Measurements from ENCODE around the gene RBM6. TPM values are rescaled to one million over a fixed set of nuclear protein-coding genes. Genes with fewer than 3 reads are reported as not detected.

Gene RBM6
- total RNA-seq, 4 donors from 2014 or later: 57.9 to 100 (median 66.9) TPM

DNA sequence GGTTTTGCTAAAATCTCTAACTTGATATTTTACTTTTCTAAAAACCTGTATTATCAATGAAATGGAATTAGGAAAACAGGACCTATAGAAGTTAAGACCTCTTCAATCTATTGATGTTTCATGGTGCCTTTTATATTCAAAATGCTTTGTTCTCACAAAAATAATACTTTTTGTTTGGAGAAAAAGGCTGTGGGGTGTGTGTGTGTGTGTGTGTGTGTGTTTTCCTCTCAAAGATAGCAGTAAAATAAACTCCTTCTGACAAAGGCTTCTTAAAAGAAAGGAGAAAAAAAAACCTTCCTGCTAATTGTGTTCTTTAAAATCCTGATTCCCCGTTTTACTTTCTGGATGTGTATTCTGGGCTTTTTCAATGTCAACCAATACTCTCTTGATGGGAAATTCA, 54.5 kb downstream of the RBM6 start:
- Histone ChIP-seq H3K36me3 (peaks cover 5 to 26% (median 13%) of the 10 kb centered on the region in 4 donors), H3K4me3 (no peak overlapping the region), H3K4me1 (no peaks in the 10 kb centered on the region), H3K27me3 (no peaks in the 10 kb centered on the region), H3K9me3 (no peaks in the 10 kb centered on the region), H3K27ac (replicated peaks in 1 of 4) (no peak overlapping the region)
- WGBS: 90% methylated on average over 1 of the region's 1 CpG
- no peak for TF ChIP-seq EP300 (IDR thresholded peaks at IDR 0.05)
- TF ChIP-seq POLR2AphosphoS5 (IDR thresholded peaks at IDR 0.05): no peak
- TF ChIP-seq, protein P1, sequence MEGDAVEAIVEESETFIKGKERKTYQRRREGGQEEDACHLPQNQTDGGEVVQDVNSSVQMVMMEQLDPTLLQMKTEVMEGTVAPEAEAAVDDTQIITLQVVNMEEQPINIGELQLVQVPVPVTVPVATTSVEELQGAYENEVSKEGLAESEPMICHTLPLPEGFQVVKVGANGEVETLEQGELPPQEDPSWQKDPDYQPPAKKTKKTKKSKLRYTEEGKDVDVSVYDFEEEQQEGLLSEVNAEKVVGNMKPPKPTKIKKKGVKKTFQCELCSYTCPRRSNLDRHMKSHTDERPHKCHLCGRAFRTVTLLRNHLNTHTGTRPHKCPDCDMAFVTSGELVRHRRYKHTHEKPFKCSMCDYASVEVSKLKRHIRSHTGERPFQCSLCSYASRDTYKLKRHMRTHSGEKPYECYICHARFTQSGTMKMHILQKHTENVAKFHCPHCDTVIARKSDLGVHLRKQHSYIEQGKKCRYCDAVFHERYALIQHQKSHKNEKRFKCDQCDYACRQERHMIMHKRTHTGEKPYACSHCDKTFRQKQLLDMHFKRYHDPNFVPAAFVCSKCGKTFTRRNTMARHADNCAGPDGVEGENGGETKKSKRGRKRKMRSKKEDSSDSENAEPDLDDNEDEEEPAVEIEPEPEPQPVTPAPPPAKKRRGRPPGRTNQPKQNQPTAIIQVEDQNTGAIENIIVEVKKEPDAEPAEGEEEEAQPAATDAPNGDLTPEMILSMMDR (IDR thresholded peaks at IDR 0.05): no peak
- TF ChIP-seq POLR2A (IDR thresholded peaks at IDR 0.05; ENCODE audit: low read depth): no peak
- no peak for DNase-seq (ENCODE audit: extremely low spot score)
- intact Hi-C loops (cut with DNase I): no loop called here

DNA sequence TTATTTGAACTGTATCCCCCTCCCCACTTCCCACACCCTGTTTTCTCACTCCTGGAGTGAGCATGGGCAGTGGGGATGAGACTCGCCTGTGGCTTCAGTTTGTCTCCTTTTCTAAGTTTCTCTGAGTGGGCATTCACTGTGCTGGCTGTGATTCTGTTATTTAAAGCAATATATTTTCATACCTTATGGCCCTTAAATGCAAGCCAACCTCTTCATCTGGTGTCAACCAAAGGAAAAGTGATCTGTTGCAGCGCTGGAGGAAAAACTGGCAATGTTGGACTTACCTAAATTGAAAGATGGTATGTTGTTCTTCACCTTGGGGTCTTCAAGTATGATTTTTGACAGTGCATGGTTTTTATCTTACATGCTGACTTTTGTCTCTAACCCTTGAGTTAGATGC, 56.1 kb downstream of the RBM6 start:
- Histone ChIP-seq H3K9me3 (no peaks in the 10 kb centered on the region), H3K27ac (replicated peaks in 1 of 4) (no peak overlapping the region), H3K27me3 (no peaks in the 10 kb centered on the region), H3K4me1 (no peaks in the 10 kb centered on the region), H3K4me3 (no peak overlapping the region), H3K36me3 (peaks cover 0 to 29% (median 22%) of the 10 kb centered on the region in 4 donors)
- 97% methylated on average over 2 of the region's 2 CpGs for WGBS
- intact Hi-C loops (cut with DNase I): no loop called here
- no peak for DNase-seq (ENCODE audit: extremely low spot score)
- TF ChIP-seq POLR2A (IDR thresholded peaks at IDR 0.05; ENCODE audit: low read depth) (no peak), POLR2AphosphoS5 (IDR thresholded peaks at IDR 0.05) (no peak), EP300 (IDR thresholded peaks at IDR 0.05) (no peak)
- TF ChIP-seq, protein P1 (IDR thresholded peaks at IDR 0.05): no peak

DNA sequence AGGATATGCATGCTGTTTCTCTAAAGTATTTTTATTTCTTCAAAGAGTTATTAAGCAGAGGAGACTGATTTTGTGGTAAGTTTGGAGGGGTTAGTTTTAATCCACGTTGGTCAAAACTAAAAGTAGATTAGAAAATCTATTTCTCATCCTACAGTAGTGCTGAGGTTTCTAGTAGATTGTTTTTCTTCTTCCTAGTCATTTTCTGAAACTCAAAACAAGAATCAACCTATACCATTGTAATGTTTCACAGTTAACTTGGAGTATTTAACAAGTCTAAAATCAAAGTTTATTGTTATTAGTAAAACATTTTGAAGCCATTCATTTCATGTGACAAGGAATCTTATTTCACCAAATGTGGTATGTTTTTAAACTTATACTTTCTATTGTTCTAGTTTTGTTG, 57.9 kb downstream of the RBM6 start:
- Histone ChIP-seq H3K27ac (replicated peaks in 1 of 4) (no peak overlapping the region), H3K9me3 (no peaks in the 10 kb centered on the region), H3K36me3 (peaks cover 0 to 43% (median 32%) of the 10 kb centered on the region in 4 donors), H3K4me3 (no peak overlapping the region), H3K4me1 (no peaks in the 10 kb centered on the region), H3K27me3 (no peaks in the 10 kb centered on the region)
- WGBS: 70% methylated on average over 1 of the region's 1 CpG
- intact Hi-C loops (cut with DNase I): no loop called here
- DNase-seq (ENCODE audit: extremely low spot score): no peak
- TF ChIP-seq, protein P1 (IDR thresholded peaks at IDR 0.05): no peak
- TF ChIP-seq POLR2A (IDR thresholded peaks at IDR 0.05; ENCODE audit: low read depth) (no peak), EP300 (IDR thresholded peaks at IDR 0.05) (no peak), POLR2AphosphoS5 (IDR thresholded peaks at IDR 0.05) (no peak)

DNA sequence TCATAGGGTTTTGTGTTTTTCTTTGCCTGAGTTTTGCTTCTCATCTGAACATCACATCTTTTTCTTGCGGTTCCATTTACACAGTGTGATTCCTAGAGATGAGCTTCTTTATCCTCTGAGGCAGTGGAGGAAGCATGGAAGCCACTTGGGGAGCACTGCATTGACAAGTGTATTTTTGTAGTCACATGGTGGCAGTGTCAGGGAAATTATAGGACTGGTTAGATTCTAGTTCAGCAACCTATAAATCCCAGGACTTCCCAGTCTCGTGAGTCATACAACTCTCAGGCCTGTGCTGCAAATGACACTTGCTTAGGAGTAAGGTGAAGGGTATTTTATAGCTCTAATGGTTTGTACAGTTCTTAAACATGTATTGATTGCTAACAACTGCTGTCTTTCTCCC, 58.4 kb downstream of the RBM6 start:
- Histone ChIP-seq H3K27me3 (no peaks in the 10 kb centered on the region), H3K9me3 (no peaks in the 10 kb centered on the region), H3K27ac (replicated peaks in 1 of 4) (no peak overlapping the region), H3K4me1 (no peaks in the 10 kb centered on the region), H3K36me3 (peaks cover 0 to 43% (median 32%) of the 10 kb centered on the region in 4 donors), H3K4me3 (no peak overlapping the region)
- DNase-seq (ENCODE audit: extremely low spot score): no peak
- no peak for TF ChIP-seq POLR2AphosphoS5 (IDR thresholded peaks at IDR 0.05)
- TF ChIP-seq EP300 (IDR thresholded peaks at IDR 0.05): no peak
- TF ChIP-seq, protein P1 (IDR thresholded peaks at IDR 0.05): no peak
- no peak for TF ChIP-seq POLR2A (IDR thresholded peaks at IDR 0.05; ENCODE audit: low read depth)
- intact Hi-C loops (cut with DNase I): no loop called here
- WGBS: 91% methylated on average over 2 of the region's 2 CpGs

DNA sequence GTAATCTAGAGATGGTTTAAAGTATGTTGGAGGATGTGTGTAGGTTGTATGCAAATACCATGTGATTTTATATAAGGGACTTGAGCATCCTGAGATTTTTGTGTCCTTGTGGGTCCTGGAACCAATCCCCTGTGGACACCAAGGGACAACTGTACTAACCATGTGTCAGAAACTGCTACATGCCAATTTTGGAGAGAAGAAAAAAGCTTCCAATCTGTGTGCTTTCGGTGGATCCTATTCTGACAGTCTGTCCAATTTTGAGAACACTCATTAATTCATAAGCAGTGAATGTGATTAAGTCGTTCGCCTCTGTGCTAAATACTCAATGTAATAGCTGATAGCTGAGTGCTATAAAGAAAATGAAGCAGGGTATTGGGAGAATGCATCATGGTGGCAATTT, 61.6 kb downstream of the RBM6 start:
- TF ChIP-seq POLR2AphosphoS5 (IDR thresholded peaks at IDR 0.05): no peak
- TF ChIP-seq EP300 (IDR thresholded peaks at IDR 0.05): no peak
- TF ChIP-seq, protein P1 (IDR thresholded peaks at IDR 0.05): no peak
- no peak for TF ChIP-seq POLR2A (IDR thresholded peaks at IDR 0.05; ENCODE audit: low read depth)
- Histone ChIP-seq H3K9me3 (no peaks in the 10 kb centered on the region), H3K4me3 (no peak overlapping the region), H3K36me3 (peaks cover 0 to 59% (median 36%) of the 10 kb centered on the region in 4 donors), H3K27ac (replicated peaks in 1 of 4) (no peak overlapping the region), H3K27me3 (no peaks in the 10 kb centered on the region), H3K4me1 (no peaks in the 10 kb centered on the region)
- WGBS: 95% methylated on average over 3 of the region's 3 CpGs
- no peak for DNase-seq (ENCODE audit: extremely low spot score)
- intact Hi-C loops (cut with DNase I): no loop called here

All from esophagus muscularis mucosa (tissue), 4 donors.